Measurements from ENCODE around the gene HOXA9. TPM values are rescaled to one million over a fixed set of nuclear protein-coding genes. Genes with fewer than 3 reads are reported as not detected.

HOXA9 gene
- total RNA-seq, 1 experiment from 2014 or later: not detected

DNA sequence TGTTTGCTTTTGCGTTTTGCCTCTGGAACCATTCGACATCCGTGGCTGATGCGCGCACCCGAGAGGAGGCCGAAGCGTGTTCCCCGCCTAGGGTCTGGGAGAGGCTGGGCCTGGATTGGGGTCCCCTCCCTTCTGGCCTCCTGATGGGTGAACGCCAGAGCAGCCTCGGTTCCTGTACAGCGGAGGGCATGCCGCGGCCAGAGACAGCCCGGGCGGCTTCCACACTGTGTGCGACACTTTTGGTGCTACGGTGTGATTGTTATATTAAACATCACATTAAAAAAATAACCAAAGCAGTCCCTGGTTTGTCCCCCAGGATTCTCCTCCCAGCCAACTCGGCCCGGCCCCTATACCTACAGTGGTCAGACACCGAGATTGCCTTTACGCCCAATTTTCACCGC, 5.2 kb downstream of the HOXA9 start:
- Histone ChIP-seq H3K36me3 (replicated peaks; ENCODE audit: control insufficient read depth, insufficient read depth, low read length) (no peaks in the 10 kb centered on the region), H3K4me3 (ENCODE audit: insufficient read depth, low read depth, low read length) (no peak overlapping the region), H3K27me3 (ENCODE audit: control insufficient read depth, insufficient read depth, low read length) (peaks cover 100% of the 10 kb centered on the region)
- DNase-seq: no peak

GRCh38 chr7:27159266-27160144, 5.8 kb downstream of the HOXA9 start:
- Histone ChIP-seq H3K4me3 (ENCODE audit: insufficient read depth, low read depth, low read length) (no peak overlapping the region), H3K27me3 (ENCODE audit: control insufficient read depth, insufficient read depth, low read length) (peaks cover 100% of the 10 kb centered on the region)
- DNase-seq: peak; percentile 60

GRCh38 chr7:27158436-27159265, 6.7 kb downstream of the HOXA9 start:
- peak; percentile 67 for DNase-seq
- no peaks in the 10 kb centered on the region for H3K36me3 ChIP-seq (replicated peaks; ENCODE audit: control insufficient read depth, insufficient read depth, low read length)
- peaks cover 100% of the 10 kb centered on the region for H3K27me3 ChIP-seq (ENCODE audit: control insufficient read depth, insufficient read depth, low read length)
- no peak overlapping the region for H3K4me3 ChIP-seq (ENCODE audit: insufficient read depth, low read depth, low read length)

More at GRCh38 chr7:27159266-27160144, 5.8 kb downstream of the HOXA9 start:
- no peaks in the 10 kb centered on the region for H3K36me3 ChIP-seq (replicated peaks; ENCODE audit: control insufficient read depth, insufficient read depth, low read length)

GRCh38 chr7:27157702-27158431, 7.5 kb downstream of the HOXA9 start:
- H3K36me3 ChIP-seq (replicated peaks; ENCODE audit: control insufficient read depth, insufficient read depth, low read length): no peaks in the 10 kb centered on the region
- peak; percentile 60 for DNase-seq
- H3K27me3 ChIP-seq (ENCODE audit: control insufficient read depth, insufficient read depth, low read length): peaks cover 100% of the 10 kb centered on the region
- no peak overlapping the region for H3K4me3 ChIP-seq (ENCODE audit: insufficient read depth, low read depth, low read length)

GRCh38 chr7:27156916-27157701, 8.2 kb downstream of the HOXA9 start:
- Histone ChIP-seq H3K36me3 (replicated peaks; ENCODE audit: control insufficient read depth, insufficient read depth, low read length) (no peaks in the 10 kb centered on the region), H3K4me3 (ENCODE audit: insufficient read depth, low read depth, low read length) (no peak overlapping the region; the same call in 1 of the 2 replicates), H3K27me3 (ENCODE audit: control insufficient read depth, insufficient read depth, low read length) (peaks cover 100% of the 10 kb centered on the region)
- peak; percentile 48 for DNase-seq

DNA sequence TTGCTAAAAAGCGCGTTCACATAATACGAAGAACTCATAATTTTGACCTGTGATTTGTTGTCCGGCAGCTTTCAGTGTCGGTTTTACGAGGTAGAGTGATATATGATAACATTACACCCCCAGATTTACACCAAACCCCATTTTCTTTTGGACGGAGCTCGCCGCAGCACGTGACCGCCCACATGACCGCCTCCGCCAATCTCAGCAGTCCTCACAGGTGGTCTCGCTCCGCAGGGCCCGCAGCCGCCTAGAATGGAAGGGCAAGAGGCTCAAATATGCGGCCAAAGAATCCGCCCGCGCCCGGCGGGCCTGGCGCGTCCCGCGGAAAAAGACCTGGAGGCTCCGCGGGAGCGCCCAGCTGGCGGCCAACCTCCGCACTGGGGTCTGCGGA, 8.8 kb downstream of the HOXA9 start, which contains the start of gene HOXA7:
Gene HOXA7, minus strand, starts transcription at position 168 of the 391 bp plus-strand sequence. Its CDS starts 130 bp downstream, at position 38.
- Histone ChIP-seq H3K27me3 (ENCODE audit: control insufficient read depth, insufficient read depth, low read length) (peaks cover 100% of the 10 kb centered on the region), H3K36me3 (replicated peaks; ENCODE audit: control insufficient read depth, insufficient read depth, low read length) (no peaks in the 10 kb centered on the region), H3K4me3 (ENCODE audit: insufficient read depth, low read depth, low read length) (peak within 1 kb of the TSS; percentile 28)
- DNase-seq: peak; percentile 87

- peak; percentile 84 for DNase-seq
- H3K4me3 ChIP-seq (ENCODE audit: insufficient read depth, low read depth, low read length): peak overlapping the region; percentile 28
- H3K36me3 ChIP-seq (replicated peaks; ENCODE audit: control insufficient read depth, insufficient read depth, low read length): no peaks in the 10 kb centered on the region
- peaks cover 100% of the 10 kb centered on the region for H3K27me3 ChIP-seq (ENCODE audit: control insufficient read depth, insufficient read depth, low read length)
Measured at GRCh38 chr7:27155816-27156507, 9.4 kb downstream of the HOXA9 start.

- peak; percentile 66 for DNase-seq
- Histone ChIP-seq H3K27me3 (ENCODE audit: control insufficient read depth, insufficient read depth, low read length) (peaks cover 100% of the 10 kb centered on the region), H3K4me3 (ENCODE audit: insufficient read depth, low read depth, low read length) (no peak overlapping the region), H3K36me3 (replicated peaks; ENCODE audit: control insufficient read depth, insufficient read depth, low read length) (no peaks in the 10 kb centered on the region)
Measured at GRCh38 chr7:27154901-27155815, 10.2 kb downstream of the HOXA9 start.

DNA sequence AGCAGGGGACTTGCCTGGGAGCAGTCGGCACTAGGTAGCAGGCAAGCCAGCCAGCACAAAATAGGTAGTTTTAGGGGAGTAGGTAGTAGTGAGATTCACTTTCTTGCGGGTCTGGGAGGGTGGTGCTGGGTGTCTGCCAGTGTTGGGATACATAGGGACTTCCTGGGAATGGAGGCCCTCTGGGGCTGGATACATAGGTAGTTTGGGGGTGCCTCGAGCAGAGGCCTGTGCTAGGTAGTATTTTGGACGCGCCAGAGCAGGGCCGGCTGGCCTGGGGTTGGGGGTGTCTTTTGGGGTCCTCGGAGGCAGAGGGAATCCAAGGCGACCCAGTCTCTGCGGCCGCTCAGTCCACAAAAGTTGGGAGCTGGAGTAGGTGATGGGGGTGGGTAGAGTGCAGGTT, 11.0 kb downstream of the HOXA9 start:
- DNase-seq: peak; percentile 53
- H3K27me3 ChIP-seq (ENCODE audit: control insufficient read depth, insufficient read depth, low read length): peaks cover 100% of the 10 kb centered on the region
- H3K4me3 ChIP-seq (ENCODE audit: insufficient read depth, low read depth, low read length): no peak overlapping the region
- no peaks in the 10 kb centered on the region for H3K36me3 ChIP-seq (replicated peaks; ENCODE audit: control insufficient read depth, insufficient read depth, low read length)

- Histone ChIP-seq H3K27me3 (ENCODE audit: control insufficient read depth, insufficient read depth, low read length) (peaks cover 100% of the 10 kb centered on the region), H3K36me3 (replicated peaks; ENCODE audit: control insufficient read depth, insufficient read depth, low read length) (no peaks in the 10 kb centered on the region), H3K4me3 (ENCODE audit: insufficient read depth, low read depth, low read length) (no peak overlapping the region)
- DNase-seq: peak; percentile 33
Measured at GRCh38 chr7:27153526-27153925, 11.8 kb downstream of the HOXA9 start.

DNA sequence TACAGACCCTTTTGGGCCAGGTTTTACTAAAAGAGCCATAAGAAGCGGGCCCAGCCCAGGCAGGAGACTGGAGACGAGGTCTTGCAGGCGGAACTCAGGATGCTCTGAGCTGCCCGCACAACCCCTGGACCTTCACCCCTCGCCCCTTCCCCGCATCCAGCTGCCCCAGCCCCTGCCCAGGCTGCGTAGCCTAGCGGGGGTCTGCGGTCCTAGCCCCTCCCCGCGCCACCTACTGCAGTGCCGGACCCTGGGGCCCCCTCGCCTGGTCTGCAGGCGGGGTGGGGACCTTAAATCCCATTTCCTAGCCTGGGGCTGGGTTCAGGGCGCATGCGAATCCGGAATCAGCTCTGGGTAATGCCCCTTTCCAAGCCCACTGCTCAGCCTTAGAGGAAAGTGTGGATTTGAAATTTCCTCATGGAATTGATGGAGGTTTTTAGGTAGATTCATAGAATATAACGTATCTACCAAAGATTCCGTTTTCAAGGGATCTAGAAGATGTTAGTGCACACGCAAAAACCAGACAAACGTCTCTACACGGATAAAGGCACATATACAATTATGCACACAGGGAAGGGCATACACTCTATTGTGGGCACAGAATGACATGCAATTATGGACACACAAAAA, 12.4 kb downstream of the HOXA9 start:
- Histone ChIP-seq H3K4me3 (ENCODE audit: insufficient read depth, low read depth, low read length) (no peak overlapping the region), H3K27me3 (ENCODE audit: control insufficient read depth, insufficient read depth, low read length) (peaks cover 100% of the 10 kb centered on the region), H3K36me3 (replicated peaks; ENCODE audit: control insufficient read depth, insufficient read depth, low read length) (no peaks in the 10 kb centered on the region)
- DNase-seq: peak; percentile 67

All from H7 (cell line).